SK-N-MC (cell line): ENCODE results near the gene TOR1B.

Source experiments
- EZH2 ChIP-seq: fragments of 200-600 bp; sonication (generic); IDR thresholded peaks from one replicate; pipeline ENCODE4 v1.6.1; 2017; ENCODE audit warnings: antibody characterized with exemption
- FOXP2 ChIP-seq: optimal IDR thresholded peaks from 2 replicates; pipeline ENCODE3; 2011; ENCODE audit warnings: mild to moderate bottlenecking, moderate library complexity; ENCODE audit not compliant: insufficient read depth; ENCODE audit errors: extremely low read length, control extremely low read depth
- POLR2AphosphoS5 ChIP-seq: IDR thresholded peaks from 2 replicates; pipeline ENCODE4 v1.6.1; 2012; ENCODE audit warnings: mild to moderate bottlenecking, low read depth, low read length, borderline replicate concordance

DNA sequence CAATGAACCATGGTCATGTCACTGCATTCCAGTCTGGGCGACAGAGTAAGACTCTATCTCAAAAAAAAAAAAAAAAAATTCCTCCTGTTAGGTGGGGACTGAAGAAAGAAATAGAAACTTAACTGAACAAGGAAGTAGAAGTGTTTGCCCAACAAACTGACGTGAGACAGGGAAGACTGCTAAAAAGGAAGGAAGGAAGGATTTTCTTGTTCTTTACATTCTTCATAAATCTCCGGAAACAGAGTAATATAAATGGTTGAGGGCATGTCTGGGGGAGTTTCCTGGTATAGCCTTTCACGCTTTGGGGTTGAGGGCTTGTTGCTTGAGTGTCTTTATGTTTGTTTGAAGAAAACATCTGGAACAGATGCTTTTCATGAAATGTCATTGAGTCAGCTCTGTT, 3.1 kb downstream of the TOR1B start:
- TF ChIP-seq POLR2AphosphoS5: no peak
- no peak for TF ChIP-seq EZH2
- no peak for TF ChIP-seq FOXP2
